ENCODE measurements around the gene DGKE.

DGKE gene

GRCh38 chr17:56866496-56866895, 32.5 kb downstream of the DGKE start:
- DNase-seq (ENCODE audit: insufficient read length, low spot score) (no peak), FAIRE-seq (no peak)
- no peak for TF ChIP-seq POU2F2 (IDR thresholded peaks at IDR 0.05; ENCODE audit: low read depth, low read length)
- no peak for TF ChIP-seq PAX5 (IDR thresholded peaks at IDR 0.05; ENCODE audit: insufficient read depth, low read length, severe bottlenecking)
- TF ChIP-seq SPI1 (IDR thresholded peaks at IDR 0.05; ENCODE audit: low read depth, low read length): no peak
- TF ChIP-seq POLR2A (IDR thresholded peaks at IDR 0.05; ENCODE audit: low read depth, low read length): no peak
- no peak for TF ChIP-seq TAF1 (IDR thresholded peaks at IDR 0.05; ENCODE audit: low read depth, low read length)
- no peak for TF ChIP-seq POLR2AphosphoS5 (IDR thresholded peaks at IDR 0.05; ENCODE audit: low read depth, low read length)

GRCh38 chr17:56867948-56868376, 34.0 kb downstream of the DGKE start:
- FAIRE-seq (no peak), DNase-seq (ENCODE audit: insufficient read length, low spot score) (no peak)
- TF ChIP-seq POU2F2 (IDR thresholded peaks at IDR 0.05; ENCODE audit: low read depth, low read length): no peak
- TF ChIP-seq PAX5 (IDR thresholded peaks at IDR 0.05; ENCODE audit: insufficient read depth, low read length, severe bottlenecking): no peak
- no peak for TF ChIP-seq POLR2AphosphoS5 (IDR thresholded peaks at IDR 0.05; ENCODE audit: low read depth, low read length)
- no peak for TF ChIP-seq TAF1 (IDR thresholded peaks at IDR 0.05; ENCODE audit: low read depth, low read length)
- no peak for TF ChIP-seq SPI1 (IDR thresholded peaks at IDR 0.05; ENCODE audit: low read depth, low read length)
- no peak for TF ChIP-seq POLR2A (IDR thresholded peaks at IDR 0.05; ENCODE audit: low read depth, low read length)

DNA sequence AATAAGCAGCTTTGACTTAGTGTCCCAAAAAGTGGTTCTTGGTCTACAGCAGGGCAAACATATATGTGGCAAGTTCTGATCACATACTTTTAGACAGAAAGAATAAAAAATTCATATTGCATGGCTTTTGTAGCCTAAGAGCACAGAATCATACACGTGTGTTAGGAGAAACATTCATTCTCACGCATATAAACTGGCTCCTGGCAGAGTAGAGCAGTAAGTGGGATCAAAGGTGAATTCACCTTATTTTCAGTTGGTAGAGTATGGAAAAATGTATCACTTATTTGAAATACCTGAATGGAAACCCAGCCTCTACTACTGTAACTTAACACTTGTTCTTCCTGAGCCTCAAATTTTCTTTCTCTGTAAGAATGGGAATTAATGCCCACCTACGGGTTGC, 34.8 kb downstream of the DGKE start:
- no peak for DNase-seq (ENCODE audit: insufficient read length, low spot score)
- no peak for FAIRE-seq

GRCh38 chr17:56870081-56870651, 36.2 kb downstream of the DGKE start:
- DNase-seq (ENCODE audit: insufficient read length, low spot score) (no peak), FAIRE-seq (peak; percentile 47)
- TF ChIP-seq PAX5 (IDR thresholded peaks at IDR 0.05; ENCODE audit: insufficient read depth, low read length, severe bottlenecking) (no peak), SPI1 (IDR thresholded peaks at IDR 0.05; ENCODE audit: low read depth, low read length) (0 out of 2 replicates have a peak, but pooled peaks have one; percentile 18), POLR2A (IDR thresholded peaks at IDR 0.05; ENCODE audit: low read depth, low read length) (no peak), POU2F2 (IDR thresholded peaks at IDR 0.05; ENCODE audit: low read depth, low read length) (peak; percentile 34; the same call in 1 of the 2 replicates), POLR2AphosphoS5 (IDR thresholded peaks at IDR 0.05; ENCODE audit: low read depth, low read length) (no peak), TAF1 (IDR thresholded peaks at IDR 0.05; ENCODE audit: low read depth, low read length) (no peak; the same call in 1 of the 2 replicates)

More for the DNA sequence above, 34.8 kb downstream of the DGKE start:
- TF ChIP-seq POLR2A (IDR thresholded peaks at IDR 0.05; ENCODE audit: low read depth, low read length) (no peak), PAX5 (IDR thresholded peaks at IDR 0.05; ENCODE audit: insufficient read depth, low read length, severe bottlenecking) (no peak), POU2F2 (IDR thresholded peaks at IDR 0.05; ENCODE audit: low read depth, low read length) (no peak), SPI1 (IDR thresholded peaks at IDR 0.05; ENCODE audit: low read depth, low read length) (no peak), POLR2AphosphoS5 (IDR thresholded peaks at IDR 0.05; ENCODE audit: low read depth, low read length) (no peak), TAF1 (IDR thresholded peaks at IDR 0.05; ENCODE audit: low read depth, low read length) (no peak)

DNA sequence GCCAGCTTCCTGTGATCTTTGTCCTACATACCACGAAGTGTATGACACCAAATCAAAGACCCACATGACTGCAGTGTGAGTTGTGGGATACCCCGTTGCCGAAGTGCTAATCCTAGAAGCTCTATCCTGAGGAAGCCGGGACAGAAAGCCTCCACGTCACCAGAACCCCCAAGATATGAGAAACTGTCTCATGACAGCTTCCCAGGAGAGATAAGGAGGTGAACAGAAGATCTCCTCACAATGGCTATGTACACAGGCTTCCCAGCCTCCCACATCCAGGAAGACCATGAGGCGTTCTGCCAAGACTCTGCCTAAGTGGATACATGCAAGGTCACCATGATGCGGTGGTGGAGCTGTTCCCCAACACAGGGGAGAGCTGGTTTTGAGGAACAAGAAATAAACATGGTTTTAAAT, 42.8 kb downstream of the DGKE start:
- TF ChIP-seq POLR2AphosphoS5 (IDR thresholded peaks at IDR 0.05; ENCODE audit: low read depth, low read length) (no peak), TAF1 (IDR thresholded peaks at IDR 0.05; ENCODE audit: low read depth, low read length) (no peak), PAX5 (IDR thresholded peaks at IDR 0.05; ENCODE audit: insufficient read depth, low read length, severe bottlenecking) (no peak), SPI1 (IDR thresholded peaks at IDR 0.05; ENCODE audit: low read depth, low read length) (no peak), POLR2A (IDR thresholded peaks at IDR 0.05; ENCODE audit: low read depth, low read length) (no peak), POU2F2 (IDR thresholded peaks at IDR 0.05; ENCODE audit: low read depth, low read length) (no peak)
- FAIRE-seq: no peak
- DNase-seq (ENCODE audit: insufficient read length, low spot score): no peak

DNA sequence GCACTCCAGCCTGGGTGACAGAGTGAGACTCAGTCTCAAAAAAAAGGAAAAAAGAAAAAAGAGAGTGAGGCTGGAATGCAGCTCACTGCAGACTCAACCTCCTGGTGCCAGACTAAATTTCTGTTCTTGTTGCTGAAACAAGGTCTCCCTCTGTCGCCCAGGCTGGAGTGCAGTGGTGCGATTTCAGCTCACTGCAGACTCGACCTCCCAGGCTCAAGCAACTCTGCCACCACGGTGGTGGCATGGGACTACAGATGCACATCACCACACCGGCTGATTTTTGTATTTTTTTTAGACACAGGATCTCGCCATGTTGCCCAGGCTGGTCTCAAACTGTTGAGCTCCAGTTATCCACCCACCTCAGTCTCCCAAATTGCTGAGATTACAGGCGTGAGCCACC, 45.3 kb downstream of the DGKE start:
- FAIRE-seq (no peak), DNase-seq (ENCODE audit: insufficient read length, low spot score) (no peak)

DNA sequence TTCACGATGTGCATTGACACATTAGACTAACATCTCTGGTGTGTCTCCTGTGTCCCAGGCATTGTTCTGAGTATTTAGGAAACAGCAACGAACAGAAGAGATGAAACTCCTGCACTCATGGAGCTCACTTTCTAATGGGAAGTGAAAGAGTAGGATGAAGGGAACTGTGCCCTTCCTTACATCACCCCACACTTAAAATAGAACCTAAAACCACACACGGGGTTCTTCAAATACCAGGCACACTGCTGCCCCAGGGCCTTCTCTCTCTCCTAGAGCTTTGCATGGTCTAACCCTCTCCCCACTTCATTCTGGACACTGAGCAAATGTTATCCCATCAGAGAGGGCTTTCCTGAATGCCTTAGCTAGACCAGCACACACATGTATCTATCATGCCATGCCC, 46.2 kb downstream of the DGKE start:
- no peak for FAIRE-seq
- DNase-seq (ENCODE audit: insufficient read length, low spot score): no peak
- TF ChIP-seq SPI1 (IDR thresholded peaks at IDR 0.05; ENCODE audit: low read depth, low read length) (peak; percentile 67), POLR2A (IDR thresholded peaks at IDR 0.05; ENCODE audit: low read depth, low read length) (no peak)

More for the DNA sequence above, 45.3 kb downstream of the DGKE start:
- TF ChIP-seq PAX5 (IDR thresholded peaks at IDR 0.05; ENCODE audit: insufficient read depth, low read length, severe bottlenecking) (no peak), TAF1 (IDR thresholded peaks at IDR 0.05; ENCODE audit: low read depth, low read length) (no peak), POLR2AphosphoS5 (IDR thresholded peaks at IDR 0.05; ENCODE audit: low read depth, low read length) (no peak), POU2F2 (IDR thresholded peaks at IDR 0.05; ENCODE audit: low read depth, low read length) (no peak), SPI1 (IDR thresholded peaks at IDR 0.05; ENCODE audit: low read depth, low read length) (no peak), POLR2A (IDR thresholded peaks at IDR 0.05; ENCODE audit: low read depth, low read length) (no peak)

DNA sequence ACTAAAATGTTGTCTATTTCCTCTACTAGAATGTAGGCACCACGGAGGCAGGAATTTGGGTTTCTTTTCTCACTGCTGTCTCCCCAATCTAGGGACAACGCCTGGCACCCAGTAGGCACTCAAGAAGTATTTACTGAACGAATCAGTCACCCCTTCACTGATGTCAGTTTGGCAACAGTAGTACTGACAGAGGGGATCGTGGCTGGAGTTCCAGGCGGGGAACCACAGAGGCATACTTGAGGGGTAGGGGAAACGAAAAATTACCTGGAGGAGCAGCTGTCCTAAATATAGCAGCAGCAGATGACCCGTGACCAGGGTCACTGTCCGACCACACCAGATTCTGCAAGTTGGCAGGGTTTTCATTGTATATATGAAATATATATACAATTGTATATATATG, 46.6 kb downstream of the DGKE start:
- TF ChIP-seq POLR2AphosphoS5 (IDR thresholded peaks at IDR 0.05; ENCODE audit: low read depth, low read length) (no peak), TAF1 (IDR thresholded peaks at IDR 0.05; ENCODE audit: low read depth, low read length) (no peak)
- no peak for DNase-seq (ENCODE audit: insufficient read length, low spot score)
- peak; percentile 13 for FAIRE-seq

DNA sequence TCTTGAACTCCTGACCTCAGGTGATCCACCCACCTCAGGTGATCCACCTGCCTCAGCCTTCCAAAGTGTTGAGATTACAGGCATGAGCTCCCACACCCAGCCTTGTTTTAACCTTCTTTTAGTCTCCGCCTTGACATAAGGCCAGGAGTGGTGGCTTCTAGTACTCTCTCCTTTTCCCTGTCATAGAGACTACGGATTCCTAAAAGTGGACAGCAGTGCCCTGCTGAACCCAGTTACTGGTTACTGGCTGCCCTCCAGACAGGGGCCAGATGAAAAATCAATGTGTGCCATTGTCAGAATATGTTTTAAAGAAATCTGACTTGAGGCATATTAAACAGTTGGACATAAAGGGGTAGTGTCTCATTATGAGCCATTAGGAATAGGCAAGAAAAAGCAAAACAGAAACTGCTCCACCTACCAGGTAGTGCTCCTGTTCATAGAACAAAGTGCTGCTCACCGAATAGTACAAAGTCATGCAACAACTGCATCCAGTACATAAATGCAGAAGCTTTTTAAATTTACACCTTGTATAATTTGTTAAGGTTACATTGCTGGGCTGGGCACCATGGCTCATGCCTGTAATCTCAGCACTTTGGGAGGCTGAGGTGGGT, 47.8 kb downstream of the DGKE start:
- DNase-seq (ENCODE audit: insufficient read length, low spot score) (no peak), FAIRE-seq (peak; percentile 5)
- TF ChIP-seq TAF1 (IDR thresholded peaks at IDR 0.05; ENCODE audit: low read depth, low read length) (no peak), POU2F2 (IDR thresholded peaks at IDR 0.05; ENCODE audit: low read depth, low read length) (no peak), PAX5 (IDR thresholded peaks at IDR 0.05; ENCODE audit: insufficient read depth, low read length, severe bottlenecking) (no peak), SPI1 (IDR thresholded peaks at IDR 0.05; ENCODE audit: low read depth, low read length) (no peak), POLR2A (IDR thresholded peaks at IDR 0.05; ENCODE audit: low read depth, low read length) (no peak), POLR2AphosphoS5 (IDR thresholded peaks at IDR 0.05; ENCODE audit: low read depth, low read length) (no peak)

DNA sequence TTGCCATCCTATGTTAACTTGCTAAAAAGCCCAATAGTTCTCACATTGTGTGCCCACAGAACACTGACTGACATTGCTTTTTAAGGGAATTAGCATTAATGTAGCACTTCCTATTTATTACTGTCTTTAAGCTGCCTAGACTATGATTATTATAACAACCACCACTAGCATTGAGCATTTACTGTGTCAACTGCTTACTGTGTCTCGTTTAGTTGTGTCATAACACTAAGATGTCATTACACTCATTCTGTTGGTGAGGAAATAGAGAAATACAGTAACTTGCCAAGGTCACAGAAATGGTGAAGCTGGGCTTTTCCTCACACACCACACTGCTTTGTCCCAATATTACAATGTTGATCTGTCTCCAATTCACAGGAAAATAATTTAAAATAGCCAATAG, 49.7 kb downstream of the DGKE start:
- no peak for DNase-seq (ENCODE audit: insufficient read length, low spot score)
- TF ChIP-seq TAF1 (IDR thresholded peaks at IDR 0.05; ENCODE audit: low read depth, low read length): no peak
- no peak for TF ChIP-seq POLR2AphosphoS5 (IDR thresholded peaks at IDR 0.05; ENCODE audit: low read depth, low read length)
- TF ChIP-seq POU2F2 (IDR thresholded peaks at IDR 0.05; ENCODE audit: low read depth, low read length): no peak
- TF ChIP-seq POLR2A (IDR thresholded peaks at IDR 0.05; ENCODE audit: low read depth, low read length): no peak
- TF ChIP-seq SPI1 (IDR thresholded peaks at IDR 0.05; ENCODE audit: low read depth, low read length): no peak
- no peak for TF ChIP-seq PAX5 (IDR thresholded peaks at IDR 0.05; ENCODE audit: insufficient read depth, low read length, severe bottlenecking)
- FAIRE-seq: no peak
